Stimulated activated CD4-positive, alpha-beta T cell treated with anti-CD3 and anti-CD28 coated beads, Interleukin-1b, Interleukin-23, amount 100 ng/mL, for 4 hours (primary cell): ENCODE results near the gene FASTK.
A peak's percentile ranks its signal among the peaks of the same experiment; 100 is the strongest.

ENCODE experiments used
- DNase-seq, 2 donors: peaks; one replicate each; pipeline ENCODE4 v3.0.0-alpha.2; 2020; ENCODE audit warnings: low read depth in 2 of 2

The FASTK gene

GRCh38 chr7:151080522-151081169 is at the start of gene FASTK:
Gene FASTK (minus strand): TSS chr7:151080809. CDS start chr7:151080766, 43 bp downstream.
- DNase-seq: peak; percentile 74 to 84

- DNase-seq: no peak
Observed at GRCh38 chr7:151129960-151130591, 49.5 kb upstream of the FASTK start.

- no peak for DNase-seq
Observed at GRCh38 chr7:151129117-151129959, 48.7 kb upstream of the FASTK start.

- DNase-seq: no peak
Observed at GRCh38 chr7:151128716-151129115, 48.1 kb upstream of the FASTK start.

- DNase-seq: no peak
Observed at GRCh38 chr7:151128144-151128543, 47.5 kb upstream of the FASTK start.

GRCh38 chr7:151126491-151127137 is 46.0 kb upstream of the FASTK start:
- no peak for DNase-seq

- DNase-seq: no peak
Observed at GRCh38 chr7:151125846-151126481, 45.4 kb upstream of the FASTK start.

GRCh38 chr7:151125470-151125845 is 44.8 kb upstream of the FASTK start:
- no peak for DNase-seq

GRCh38 chr7:151124899-151125399 is 44.3 kb upstream of the FASTK start:
- DNase-seq: no peak

GRCh38 chr7:151124481-151124880 is 43.9 kb upstream of the FASTK start:
- no peak for DNase-seq

GRCh38 chr7:151123822-151124464 is 43.3 kb upstream of the FASTK start:
- DNase-seq: peak; percentile 77 to 83

GRCh38 chr7:151123158-151123821 is 42.7 kb upstream of the FASTK start:
- no peak for DNase-seq

GRCh38 chr7:151122796-151123157 is 42.2 kb upstream of the FASTK start:
- DNase-seq: no peak

GRCh38 chr7:151122276-151122675 is 41.7 kb upstream of the FASTK start:
- DNase-seq: no peak

- no peak for DNase-seq
Observed at GRCh38 chr7:151121380-151122170, 41.0 kb upstream of the FASTK start.

GRCh38 chr7:151120896-151121295 is 40.3 kb upstream of the FASTK start:
- DNase-seq: no peak

- DNase-seq: no peak
Observed at GRCh38 chr7:151119902-151120301, 39.3 kb upstream of the FASTK start.

GRCh38 chr7:151119055-151119415 is 38.4 kb upstream of the FASTK start:
- no peak for DNase-seq

GRCh38 chr7:151118108-151119054 is 37.8 kb upstream of the FASTK start:
- no peak for DNase-seq
